MM.1S (cell line): Measurements from ENCODE around the gene LDLRAD4.
"Not testable (repeated sequence)": the region's sequence is repeated elsewhere in the genome, so short reads cannot be mapped to it uniquely, and the experiment has no call there.

Experiments used
- DNase-seq: peaks from one replicate; pipeline ENCODE4 v3.0.0-alpha.2; 2015
- H2AFZ ChIP-seq: fragments of 300-600 bp; sonication (generic); 2 replicates; pipeline ENCODE4 v1.6.0; 2016; ENCODE audit warnings: antibody characterized with exemption, low read length
- H3F3A ChIP-seq: fragments of 300-600 bp; sonication (generic); 2 replicates; pipeline ENCODE4 v1.6.1; 2016; ENCODE audit warnings: mild to moderate bottlenecking, antibody characterized with exemption, low read length, moderate library complexity, mixed read lengths; ENCODE audit not compliant: insufficient read depth
- H3K27ac ChIP-seq: fragments of 300-600 bp; sonication (generic); 2 replicates; pipeline ENCODE4 v1.5.1; 2016; ENCODE audit warnings: mild to moderate bottlenecking, low read length
- H3K27me3 ChIP-seq: fragments of 300-600 bp; sonication (generic); replicated peaks from 2 replicates; pipeline ENCODE4 v1.6.0; 2016; ENCODE audit warnings: low read length; ENCODE audit not compliant: insufficient read depth
- H3K36me3 ChIP-seq: fragments of 300-600 bp; sonication (generic); replicated peaks from 2 replicates; pipeline ENCODE4 v1.6.1; 2016; ENCODE audit warnings: mild to moderate bottlenecking, low read length, mixed read lengths; ENCODE audit not compliant: insufficient read depth
- H3K4me1 ChIP-seq: fragments of 300-600 bp; sonication (generic); 2 replicates; pipeline ENCODE4 v1.6.1; 2016; ENCODE audit warnings: low read length, mixed read lengths
- H3K4me2 ChIP-seq: fragments of 300-600 bp; sonication (generic); 2 replicates; pipeline ENCODE4 v1.6.0; 2016; ENCODE audit warnings: low read depth, low read length
- H3K4me3 ChIP-seq: fragments of 300-600 bp; sonication (generic); 2 replicates; pipeline ENCODE4 v1.5.1; 2016; ENCODE audit warnings: low read length, mixed read lengths
- H3K79me2 ChIP-seq: fragments of 300-600 bp; sonication (generic); 2 replicates; pipeline ENCODE4 v1.6.1; 2016; ENCODE audit warnings: mixed run types, low read length, mixed read lengths
- H3K9ac ChIP-seq: fragments of 300-600 bp; sonication (generic); 2 replicates; pipeline ENCODE4 v1.6.1; 2016; ENCODE audit warnings: low read length, mixed read lengths
- H3K9me2 ChIP-seq: fragments of 300-600 bp; sonication (generic); replicated peaks from 2 replicates; pipeline ENCODE4 v1.6.1; 2016; ENCODE audit warnings: mild to moderate bottlenecking, low read length, mixed read lengths; ENCODE audit not compliant: insufficient read depth
- H3K9me3 ChIP-seq: fragments of 300-600 bp; sonication (generic); replicated peaks from 2 replicates; pipeline ENCODE4 v1.6.1; 2016; ENCODE audit warnings: mild to moderate bottlenecking, low read length, mixed read lengths; ENCODE audit not compliant: insufficient read depth
- H4K20me1 ChIP-seq: fragments of 300-600 bp; sonication (generic); 2 replicates; pipeline ENCODE4 v1.6.1; 2016; ENCODE audit warnings: mild to moderate bottlenecking, low read length, moderate library complexity, mixed read lengths; ENCODE audit not compliant: insufficient read depth
- EZH2 ChIP-seq: fragments of 300-600 bp; sonication (generic); optimal IDR thresholded peaks from 2 replicates; pipeline ENCODE3; 2017; ENCODE audit warnings: low read depth, mild to moderate bottlenecking, antibody characterized with exemption, low read length, mixed read lengths
- EZH2phosphoT487 ChIP-seq: fragments of 300-600 bp; sonication (generic); IDR thresholded peaks from 2 replicates; pipeline ENCODE4 v1.6.1; 2018; ENCODE audit warnings: antibody characterized with exemption, low read length
- TF ChIP-seq, protein P1 (sequence below): fragments of 300-600 bp; sonication (generic); IDR thresholded peaks from 2 replicates; pipeline ENCODE4 v1.5.1; 2016; ENCODE audit warnings: antibody characterized with exemption, low read length, mixed read lengths

Gene LDLRAD4

DNA sequence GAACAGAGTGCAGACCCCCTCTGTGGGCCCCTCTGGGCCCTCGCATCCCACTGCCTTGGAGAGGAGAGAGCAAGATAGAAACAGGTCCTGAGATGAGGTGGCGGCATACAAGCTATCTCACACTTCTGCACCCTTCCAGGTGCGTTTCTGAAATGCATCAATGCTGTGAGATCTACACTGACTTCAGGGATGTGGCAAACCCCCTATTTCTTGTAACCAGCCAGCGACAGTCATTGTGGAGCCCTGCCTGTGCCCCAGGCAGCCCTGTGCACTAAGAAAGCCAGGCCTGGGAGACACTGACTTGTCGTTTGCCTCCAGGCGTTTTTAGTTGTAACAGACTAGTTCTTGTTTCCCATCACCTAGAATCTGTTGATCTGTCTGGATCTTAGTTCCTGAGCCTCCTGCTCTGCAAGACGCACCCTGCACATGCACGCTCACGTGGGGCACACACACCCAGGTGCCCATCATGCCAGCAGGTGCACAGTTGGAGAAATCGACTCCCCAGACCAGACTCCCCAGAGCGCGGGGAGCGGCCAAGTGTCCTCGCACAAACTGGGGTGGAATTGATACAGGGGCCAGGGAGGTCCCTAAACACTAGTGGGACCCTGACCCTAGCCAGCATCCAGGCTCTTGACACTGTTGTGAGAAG lies 269.8 kb downstream of the LDLRAD4 start:
- H3K9ac ChIP-seq: no peak overlapping the region
- no peak overlapping the region for H2AFZ ChIP-seq
- no peak overlapping the region for H3K4me3 ChIP-seq
- H3K9me2 ChIP-seq: no peaks in the 10 kb centered on the region
- TF ChIP-seq, protein P1, sequence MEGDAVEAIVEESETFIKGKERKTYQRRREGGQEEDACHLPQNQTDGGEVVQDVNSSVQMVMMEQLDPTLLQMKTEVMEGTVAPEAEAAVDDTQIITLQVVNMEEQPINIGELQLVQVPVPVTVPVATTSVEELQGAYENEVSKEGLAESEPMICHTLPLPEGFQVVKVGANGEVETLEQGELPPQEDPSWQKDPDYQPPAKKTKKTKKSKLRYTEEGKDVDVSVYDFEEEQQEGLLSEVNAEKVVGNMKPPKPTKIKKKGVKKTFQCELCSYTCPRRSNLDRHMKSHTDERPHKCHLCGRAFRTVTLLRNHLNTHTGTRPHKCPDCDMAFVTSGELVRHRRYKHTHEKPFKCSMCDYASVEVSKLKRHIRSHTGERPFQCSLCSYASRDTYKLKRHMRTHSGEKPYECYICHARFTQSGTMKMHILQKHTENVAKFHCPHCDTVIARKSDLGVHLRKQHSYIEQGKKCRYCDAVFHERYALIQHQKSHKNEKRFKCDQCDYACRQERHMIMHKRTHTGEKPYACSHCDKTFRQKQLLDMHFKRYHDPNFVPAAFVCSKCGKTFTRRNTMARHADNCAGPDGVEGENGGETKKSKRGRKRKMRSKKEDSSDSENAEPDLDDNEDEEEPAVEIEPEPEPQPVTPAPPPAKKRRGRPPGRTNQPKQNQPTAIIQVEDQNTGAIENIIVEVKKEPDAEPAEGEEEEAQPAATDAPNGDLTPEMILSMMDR: no peak
- no peak for TF ChIP-seq EZH2phosphoT487
- no peak for TF ChIP-seq EZH2
- no peaks in the 10 kb centered on the region for H3F3A ChIP-seq
- H4K20me1 ChIP-seq: no peaks in the 10 kb centered on the region
- DNase-seq: no peak
- H3K4me1 ChIP-seq: no peaks in the 10 kb centered on the region
- H3K4me2 ChIP-seq: no peak overlapping the region
- H3K36me3 ChIP-seq: no peaks in the 10 kb centered on the region
- no peaks in the 10 kb centered on the region for H3K9me3 ChIP-seq
- no peaks in the 10 kb centered on the region for H3K27me3 ChIP-seq
- H3K27ac ChIP-seq: no peak overlapping the region
- no peaks in the 10 kb centered on the region for H3K79me2 ChIP-seq

DNA sequence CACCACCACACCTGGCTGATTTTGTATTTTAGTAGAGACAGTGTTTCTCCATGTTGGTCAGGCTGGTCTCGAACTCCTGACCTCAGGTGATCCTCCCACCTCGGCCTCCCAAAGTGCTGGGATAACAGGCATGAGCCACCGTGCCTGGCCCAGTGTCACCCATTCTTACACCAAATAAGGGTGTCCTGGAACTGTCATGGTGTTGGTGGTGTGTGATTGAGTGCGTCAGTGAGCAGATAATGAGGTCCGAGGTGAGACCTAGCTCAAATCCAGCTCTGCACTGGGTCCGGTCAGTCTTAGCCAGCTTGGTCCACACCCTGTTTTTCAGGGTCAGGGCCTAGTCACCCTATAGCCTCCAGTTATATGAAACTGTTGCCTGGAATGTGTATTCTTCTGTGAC lies 270.7 kb downstream of the LDLRAD4 start:
- not testable (repeated sequence) for H3F3A ChIP-seq, H3K4me2 ChIP-seq, H3K27me3 ChIP-seq, H3K4me1 ChIP-seq, H3K4me3 ChIP-seq, H2AFZ ChIP-seq, DNase-seq, H4K20me1 ChIP-seq, H3K27ac ChIP-seq, H3K9ac ChIP-seq, H3K9me2 ChIP-seq, H3K9me3 ChIP-seq, H3K79me2 ChIP-seq, H3K36me3 ChIP-seq

DNA sequence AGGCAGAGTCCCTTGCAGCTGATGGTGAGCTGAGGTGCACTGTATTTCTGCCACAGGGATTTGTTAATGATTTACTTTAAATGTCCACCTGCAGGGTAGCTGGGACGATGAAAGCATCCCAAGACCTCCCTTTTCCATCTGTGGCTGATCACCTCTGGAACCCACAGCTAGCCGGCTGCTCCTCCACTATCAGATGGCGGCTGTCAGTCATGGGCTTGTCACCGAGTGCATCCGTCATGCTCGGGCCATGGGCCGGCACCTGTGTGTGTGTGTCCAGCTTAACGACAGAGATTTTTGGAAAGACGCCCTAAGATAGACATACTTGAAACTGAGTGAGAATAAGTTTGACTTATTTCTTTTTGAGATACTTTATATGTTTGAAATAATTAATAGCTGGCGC lies 272.6 kb downstream of the LDLRAD4 start:
- H3K9ac ChIP-seq: no peak overlapping the region

DNA sequence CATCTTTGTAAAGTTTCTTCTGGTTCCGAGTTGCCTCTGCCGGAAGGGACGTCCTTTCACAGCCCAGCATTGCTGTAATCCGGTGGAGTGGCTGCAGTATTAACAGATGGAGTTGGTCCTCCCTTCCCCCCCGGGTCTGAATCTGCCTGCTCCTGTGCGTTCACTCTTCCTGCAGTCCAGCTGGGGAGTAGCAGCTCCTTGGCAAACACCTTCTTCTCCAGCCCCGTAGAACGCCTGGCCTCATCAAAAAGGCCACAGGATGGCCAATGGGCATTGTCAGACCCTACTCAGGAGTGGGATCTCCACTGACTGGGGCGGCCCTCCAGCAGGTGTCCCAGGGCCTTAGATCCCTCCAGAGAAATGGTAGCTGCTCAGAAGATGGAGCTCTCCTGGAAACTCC lies 273.8 kb downstream of the LDLRAD4 start:
- TF ChIP-seq, protein P1: no peak
- no peak for TF ChIP-seq EZH2phosphoT487
- TF ChIP-seq EZH2: no peak
- H3K4me2 ChIP-seq: no peak overlapping the region
- H3K27ac ChIP-seq: no peak overlapping the region
- H3K9me3 ChIP-seq: no peaks in the 10 kb centered on the region
- H3K9me2 ChIP-seq: no peaks in the 10 kb centered on the region
- no peaks in the 10 kb centered on the region for H3K4me1 ChIP-seq
- no peaks in the 10 kb centered on the region for H4K20me1 ChIP-seq
- no peak overlapping the region for H3K4me3 ChIP-seq
- H3K36me3 ChIP-seq: no peaks in the 10 kb centered on the region
- no peak for DNase-seq
- no peak overlapping the region for H2AFZ ChIP-seq
- no peaks in the 10 kb centered on the region for H3F3A ChIP-seq
- H3K27me3 ChIP-seq: no peaks in the 10 kb centered on the region
- no peak overlapping the region for H3K9ac ChIP-seq
- H3K79me2 ChIP-seq: no peaks in the 10 kb centered on the region

More for the DNA sequence above, 272.6 kb downstream of the LDLRAD4 start:
- H3F3A ChIP-seq: no peaks in the 10 kb centered on the region
- no peaks in the 10 kb centered on the region for H3K36me3 ChIP-seq
- no peak for DNase-seq
- no peaks in the 10 kb centered on the region for H4K20me1 ChIP-seq
- TF ChIP-seq EZH2: no peak
- TF ChIP-seq, protein P1: no peak
- TF ChIP-seq EZH2phosphoT487: no peak
- no peaks in the 10 kb centered on the region for H3K79me2 ChIP-seq
- no peaks in the 10 kb centered on the region for H3K27me3 ChIP-seq
- H3K9me3 ChIP-seq: no peaks in the 10 kb centered on the region
- no peak overlapping the region for H2AFZ ChIP-seq
- H3K4me3 ChIP-seq: no peak overlapping the region
- no peaks in the 10 kb centered on the region for H3K4me1 ChIP-seq
- H3K4me2 ChIP-seq: no peak overlapping the region
- H3K27ac ChIP-seq: no peak overlapping the region
- no peaks in the 10 kb centered on the region for H3K9me2 ChIP-seq
